HEK293 (cell line): ENCODE measurements around the gene SORL1-AS1.

Experiments used
- CTCF ChIA-PET: fragments of 350-600 bp; formaldehyde crosslinking; extraction: SDS; loops from one replicate; lab custom pipeline; 2021; ENCODE audit warnings: antibody characterized with exemption; lab: Yijun Ruan, JAX
- POLR2A ChIA-PET: fragments of 300-600 bp; formaldehyde crosslinking; extraction: SDS; loops from one replicate; lab custom pipeline; 2020; ENCODE audit warnings: antibody characterized with exemption, inconsistent platforms; lab: Yijun Ruan, JAX
- H3K27ac ChIP-seq: fragments of 200-500 bp; sonication (Bioruptor generic); 2 replicates; pipeline ENCODE4 v1.5.1; 2014; ENCODE audit warnings: low read depth, low read length, control low read depth, inconsistent platforms; ENCODE audit errors: extremely low read depth
- H3K36me3 ChIP-seq, 2 experiments: fragments of 200-500 bp in 1 of 2; sonication (Bioruptor generic) in 1 of 2; 1 replicate in 1 of 2; 2 replicates in 1 of 2; pipeline ENCODE4 v1.5.1; 2014 to 2017; ENCODE audit warnings: inconsistent platforms in 2 of 2, low read length in 2 of 2; ENCODE audit not compliant: control insufficient read depth in 2 of 2, insufficient read depth in 1 of 2
- H3K4me1 ChIP-seq: fragments of 200-500 bp; sonication (Bioruptor generic); 2 replicates; pipeline ENCODE4 v1.5.1; 2014; ENCODE audit warnings: mild to moderate bottlenecking, low read length, inconsistent platforms; ENCODE audit not compliant: control insufficient read depth, insufficient read depth
- H3K4me3 ChIP-seq: 2 replicates; pipeline ENCODE4 v1.5.1; 2011; ENCODE audit warnings: low read depth, mild to moderate bottlenecking, control low read depth, low read length, moderate library complexity
- H3K9me3 ChIP-seq: fragments of 200-500 bp; sonication (Bioruptor generic); 2 replicates; pipeline ENCODE4 v1.5.1; 2014; ENCODE audit warnings: low read depth, low read length, inconsistent platforms; ENCODE audit not compliant: control insufficient read depth, insufficient read depth
- ELK4 ChIP-seq: IDR thresholded peaks from 2 replicates; pipeline ENCODE4 v1.6.1; 2011; ENCODE audit warnings: mild to moderate bottlenecking, low read depth, low read length, borderline replicate concordance
- YY1 ChIP-seq: fragments of 450-650 bp; formaldehyde crosslinking; IDR thresholded peaks from 2 replicates; pipeline ENCODE4 v1.5.1; 2018; ENCODE audit warnings: missing biosample characterization, missing genetic modification characterization
- ZBTB10 ChIP-seq: fragments of 450-650 bp; formaldehyde crosslinking; IDR thresholded peaks from 2 replicates; pipeline ENCODE4 v1.5.1; 2016; ENCODE audit warnings: missing biosample characterization, missing genetic modification characterization
- ZBTB7A ChIP-seq: fragments of 450-650 bp; formaldehyde crosslinking; IDR thresholded peaks from 2 replicates; pipeline ENCODE4 v1.5.1; 2016; ENCODE audit warnings: low read depth, missing biosample characterization, missing genetic modification characterization
- ZFHX2 ChIP-seq: fragments of 450-650 bp; formaldehyde crosslinking; conservative IDR thresholded peaks from 2 replicates; pipeline ENCODE4 v1.5.1; 2016; ENCODE audit warnings: missing biosample characterization, missing genetic modification characterization
- ZFP3 ChIP-seq: fragments of 450-650 bp; formaldehyde crosslinking; IDR thresholded peaks from 2 replicates; pipeline ENCODE4 v1.5.1; 2016; ENCODE audit warnings: low read depth, missing biosample characterization, missing genetic modification characterization
- ZNF114 ChIP-seq: fragments of 450-650 bp; formaldehyde crosslinking; IDR thresholded peaks from 2 replicates; pipeline ENCODE4 v1.5.0; 2017; ENCODE audit warnings: missing biosample characterization, missing genetic modification characterization
- ZNF16 ChIP-seq: fragments of 450-650 bp; formaldehyde crosslinking; IDR thresholded peaks from 2 replicates; pipeline ENCODE4 v1.5.1; 2016; ENCODE audit warnings: low read depth, missing biosample characterization, missing genetic modification characterization
- ZNF426 ChIP-seq: fragments of 450-650 bp; formaldehyde crosslinking; IDR thresholded peaks from 2 replicates; pipeline ENCODE4 v1.5.1; 2017; ENCODE audit warnings: missing biosample characterization, missing genetic modification characterization, mild to moderate bottlenecking, inconsistent platforms, moderate library complexity
- ZNF518A ChIP-seq: fragments of 450-650 bp; formaldehyde crosslinking; conservative IDR thresholded peaks from 2 replicates; pipeline ENCODE4 v1.5.1; 2016; ENCODE audit warnings: low read depth, missing biosample characterization, missing genetic modification characterization
- ZNF548 ChIP-seq: fragments of 450-650 bp; formaldehyde crosslinking; IDR thresholded peaks from 2 replicates; pipeline ENCODE4 v1.5.1; 2016; ENCODE audit warnings: missing biosample characterization, missing genetic modification characterization
- ZNF549 ChIP-seq: fragments of 450-650 bp; IDR thresholded peaks from 2 replicates; pipeline ENCODE4 v1.5.1; 2018; ENCODE audit warnings: missing biosample characterization, missing genetic modification characterization, mild to moderate bottlenecking, inconsistent platforms, moderate library complexity
- ZNF645 ChIP-seq: fragments of 450-650 bp; formaldehyde crosslinking; IDR thresholded peaks from 2 replicates; pipeline ENCODE4; 2016; ENCODE audit warnings: missing biosample characterization, missing genetic modification characterization
- ZNF658 ChIP-seq: fragments of 450-650 bp; formaldehyde crosslinking; IDR thresholded peaks from 2 replicates; pipeline ENCODE4; 2016; ENCODE audit warnings: missing biosample characterization, missing genetic modification characterization
- ZNF701 ChIP-seq: fragments of 450-650 bp; formaldehyde crosslinking; IDR thresholded peaks from 2 replicates; pipeline ENCODE4 v1.5.1; 2016; ENCODE audit warnings: missing biosample characterization, missing genetic modification characterization
- ZNF830 ChIP-seq: fragments of 450-650 bp; IDR thresholded peaks from 2 replicates; pipeline ENCODE4 v1.5.0; 2018; ENCODE audit warnings: missing biosample characterization, missing genetic modification characterization, low read depth, mild to moderate bottlenecking, moderate library complexity
- ZNF837 ChIP-seq: fragments of 450-650 bp; formaldehyde crosslinking; IDR thresholded peaks from 2 replicates; pipeline ENCODE4 v1.5.1; 2016; ENCODE audit warnings: missing biosample characterization, missing genetic modification characterization
- ZNF843 ChIP-seq: fragments of 450-650 bp; formaldehyde crosslinking; IDR thresholded peaks from 2 replicates; pipeline ENCODE4 v1.5.1; 2016; ENCODE audit warnings: missing biosample characterization, missing genetic modification characterization
- ZSCAN4 ChIP-seq: fragments of 450-650 bp; formaldehyde crosslinking; IDR thresholded peaks from 2 replicates; pipeline ENCODE4 v1.5.1; 2017; ENCODE audit warnings: missing biosample characterization, missing genetic modification characterization

The SORL1-AS1 gene

GRCh38 chr11:121439337-121439736, 13.4 kb downstream of the SORL1-AS1 start:
- no peak for TF ChIP-seq ZFP3 (tag by site-specific recombination)
- no peak for TF ChIP-seq ZNF549 (tag by site-specific recombination)
- TF ChIP-seq ZNF518A (tag by site-specific recombination): no peak
- no peak for TF ChIP-seq YY1
- no peak for TF ChIP-seq ZNF658 (tag by site-specific recombination)
- TF ChIP-seq ZNF830 (tag by site-specific recombination): no peak
- TF ChIP-seq ZBTB7A (tag by site-specific recombination): no peak
- no peak for TF ChIP-seq ZNF701 (tag by site-specific recombination)
- TF ChIP-seq ZNF843: no peak
- TF ChIP-seq ZNF645 (tag by site-specific recombination): no peak
- no peak for TF ChIP-seq ELK4
- no peak for TF ChIP-seq ZFHX2 (tag by site-specific recombination)
- TF ChIP-seq ZNF548: no peak
- H3K4me1 ChIP-seq: no peaks in the 10 kb centered on the region
- no peaks in the 10 kb centered on the region for H3K36me3 ChIP-seq
- no peak overlapping the region for H3K27ac ChIP-seq
- POLR2A ChIA-PET: no interaction called here
- H3K9me3 ChIP-seq: no peaks in the 10 kb centered on the region
- H3K4me3 ChIP-seq: no peak overlapping the region
- CTCF ChIA-PET: interaction anchor here (0.6 kb wide), 1 partner anchor 7 kb away, joined by 3 read pairs; no protein-coding TSS in a partner anchor

- CTCF ChIA-PET: no interaction called here
- POLR2A ChIA-PET: no interaction called here
- no peak for TF ChIP-seq ZNF16
- TF ChIP-seq ZNF426: no peak
- TF ChIP-seq ZNF837 (tag by site-specific recombination): no peak
- no peak for TF ChIP-seq ZFP3 (tag by site-specific recombination)
- TF ChIP-seq ZNF114 (tag by site-specific recombination): no peak
- TF ChIP-seq ZSCAN4 (tag by site-specific recombination): no peak
- no peak for TF ChIP-seq ZFHX2 (tag by site-specific recombination)
- no peak for TF ChIP-seq ZBTB10
- Histone ChIP-seq H3K9me3 (no peaks in the 10 kb centered on the region), H3K36me3 (no peaks in the 10 kb centered on the region), H3K27ac (no peak overlapping the region), H3K4me3 (no peak overlapping the region), H3K4me1 (no peaks in the 10 kb centered on the region)
Observed at GRCh38 chr11:121437686-121438078, 15.1 kb downstream of the SORL1-AS1 start.
